ENCODE measurements around the gene CCDC194. TPM values are rescaled to one million over a fixed set of nuclear protein-coding genes. Genes with fewer than 3 reads are reported as not detected.

CCDC194 gene
- total RNA-seq, 1 experiment from 2014 or later, result not detected

DNA sequence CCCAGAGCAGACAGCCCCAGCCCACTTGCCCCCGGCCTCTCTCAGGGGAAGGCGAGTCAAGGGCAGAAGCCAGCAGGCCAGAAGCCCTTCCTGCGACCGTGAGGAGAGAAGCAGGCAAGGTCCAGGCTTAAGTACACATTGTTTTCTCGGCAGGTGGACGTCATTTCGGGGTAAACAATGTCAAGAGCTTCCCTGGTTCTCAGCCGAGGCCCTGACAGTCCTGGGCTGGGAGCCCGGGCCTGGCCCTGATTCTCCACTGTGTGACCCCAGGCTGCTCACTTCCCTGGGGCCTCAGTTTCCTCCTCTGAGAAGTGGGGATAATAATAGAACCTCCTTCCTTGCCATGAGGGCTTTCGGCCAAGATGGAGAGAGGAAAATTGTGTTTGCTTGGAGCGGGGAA, 36.3 kb downstream of the CCDC194 start:
- no peak overlapping the region for H3K27ac ChIP-seq (ENCODE audit: low read depth, low read length)
- TF ChIP-seq CTCF (IDR thresholded peaks at IDR 0.05 in 2 of 3, conservative IDR thresholded peaks at IDR 0.05 in 1 of 3; ENCODE audit: borderline replicate concordance in 1 of 3, insufficient read depth in 1 of 3, low read depth in 2 of 3, low read length in 2 of 3) (no peak), YY1 (IDR thresholded peaks at IDR 0.05; ENCODE audit: extremely low read depth, insufficient replicate concordance, low read depth, low read length) (no peak), ZBTB33 (IDR thresholded peaks at IDR 0.05; ENCODE audit: extremely low read depth, insufficient replicate concordance, low read length) (no peak), POLR2AphosphoS5 (IDR thresholded peaks at IDR 0.05; ENCODE audit: low read depth, low read length) (no peak), EGR1 (IDR thresholded peaks at IDR 0.05; ENCODE audit: low read depth) (no peak), RAD21 (IDR thresholded peaks at IDR 0.05; ENCODE audit: low read depth) (no peak), ZFX (IDR thresholded peaks at IDR 0.05) (no peak), ELF1 (IDR thresholded peaks at IDR 0.05; ENCODE audit: borderline replicate concordance, low read depth) (no peak), ZNF274 (IDR thresholded peaks at IDR 0.05; ENCODE audit: low read depth, low read length) (no peak), EZH2phosphoT487 (IDR thresholded peaks at IDR 0.05; ENCODE audit: borderline replicate concordance) (no peak), POLR2A (IDR thresholded peaks at IDR 0.05; ENCODE audit: borderline replicate concordance, extremely low read depth, insufficient read depth, insufficient read length) (no peak)
- H3K27me3 ChIP-seq (ENCODE audit: insufficient read depth, low read length), result no peaks in the 10 kb centered on the region
- no peaks in the 10 kb centered on the region for H3K36me3 ChIP-seq (ENCODE audit: control insufficient read depth in 1 of 2, insufficient read depth in 2 of 2, low read length in 2 of 2)
- RAD21 ChIA-PET (ENCODE audit: low non-redundant PET in 1 of 2, low total read pairs in 2 of 2, uncharacterized antibody in 2 of 2, unreplicated experiment in 2 of 2), result no interaction called here
- no TSS peak for BruUV-seq (replicated peaks)
- no peak for ATAC-seq
- no peak overlapping the region for H3K4me3 ChIP-seq (replicated peaks in 1 of 2; ENCODE audit: low read depth in 1 of 2, low read length in 2 of 2)
- no peaks in the 10 kb centered on the region for H3K9me3 ChIP-seq (ENCODE audit: control insufficient read depth in 1 of 2, insufficient read depth in 1 of 2, low read depth in 1 of 2, low read length in 2 of 2)
- DNase-seq (ENCODE audit: low read depth, low spot score), result no peak
- H3K9me2 ChIP-seq (ENCODE audit: insufficient read depth), result no peaks in the 10 kb centered on the region
- peaks cover 6 to 10% of the 10 kb centered on the region in 2 experiments; a peak in 3 of 4 replicates for H3K4me1 ChIP-seq (ENCODE audit: control insufficient read depth in 1 of 2, insufficient read depth in 2 of 2, low read length in 2 of 2)
- POLR2A ChIA-PET, result no interaction called here
- intact Hi-C loops (cut with micrococcal nuclease), result no loop called here
- no peak overlapping the region for H3K9ac ChIP-seq (ENCODE audit: low read length)
- CTCF ChIA-PET, result interaction anchor here (1.0 to 1.8 kb wide), 2 partner anchors 9 to 12 kb away, joined by 4 read pairs; no protein-coding TSS in a partner anchor
- no peak overlapping the region for H2AFZ ChIP-seq (ENCODE audit: low read depth, low read length, poor library complexity, severe bottlenecking)
- H3K4me2 ChIP-seq (ENCODE audit: low read length), result no peak overlapping the region
- H3K79me2 ChIP-seq (ENCODE audit: insufficient read depth, low read length), result no peaks in the 10 kb centered on the region
- no peaks in the 10 kb centered on the region for H4K20me1 ChIP-seq (ENCODE audit: insufficient read depth)

All from HCT116 (cell line).